Amygdala (tissue), 56 donors: ENCODE measurements around the gene KITLG.
"Not testable (repeated sequence)": the region's sequence is repeated elsewhere in the genome, so short reads cannot be mapped to it uniquely, and the experiment has no call there.

Experiments
- DNase-seq, 56 donors: peaks; one replicate each; lab custom pipeline; 2025; lab: John Stamatoyannopoulos, UW

The KITLG gene

GRCh38 chr12:88501972-88502938 lies 78.0 kb downstream of the KITLG start:
- no peak for DNase-seq

- peak in 3 of 56 donors; percentile 1 to 5 (median 3) for DNase-seq
These were observed 83.3 kb downstream of the KITLG start for GRCh38 chr12:88496891-88497371.

DNA sequence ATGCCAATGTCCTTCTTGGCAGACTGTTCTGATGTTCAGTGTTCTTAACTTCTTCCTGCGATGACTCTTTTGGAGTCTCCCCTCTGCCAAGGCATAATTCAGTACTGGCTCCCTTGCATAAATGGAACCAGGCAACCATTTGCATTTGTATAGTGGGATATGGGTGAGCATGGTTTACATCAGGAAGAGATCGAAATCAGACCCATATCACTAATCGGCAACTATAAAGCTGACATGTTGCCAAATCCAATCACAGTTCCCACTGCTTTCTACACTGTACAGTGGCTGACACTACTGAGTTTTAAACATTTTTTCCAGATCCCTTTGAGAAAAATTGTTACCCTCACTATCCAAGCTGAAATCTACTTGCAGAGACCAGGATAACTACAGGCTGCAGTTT lies 83.8 kb downstream of the KITLG start:
- no peak for DNase-seq

DNA sequence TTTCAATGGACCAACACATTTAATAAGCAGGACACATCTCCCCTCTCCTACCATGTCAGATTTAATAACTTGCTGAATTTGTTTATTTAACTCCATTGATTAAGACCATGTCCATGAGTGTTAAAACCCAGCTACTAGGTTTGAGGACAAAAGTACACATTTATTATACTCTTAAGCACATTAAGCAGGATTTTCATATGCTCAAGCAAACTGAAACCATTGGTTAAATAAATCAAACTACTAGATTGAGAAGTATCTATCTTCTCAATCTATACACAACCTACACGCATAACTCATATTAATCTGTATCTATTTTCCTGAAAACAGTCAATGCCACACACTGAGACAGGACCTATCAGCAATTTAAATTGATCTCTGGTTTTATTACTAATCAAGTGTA lies 85.2 kb downstream of the KITLG start:
- DNase-seq: no peak

DNA sequence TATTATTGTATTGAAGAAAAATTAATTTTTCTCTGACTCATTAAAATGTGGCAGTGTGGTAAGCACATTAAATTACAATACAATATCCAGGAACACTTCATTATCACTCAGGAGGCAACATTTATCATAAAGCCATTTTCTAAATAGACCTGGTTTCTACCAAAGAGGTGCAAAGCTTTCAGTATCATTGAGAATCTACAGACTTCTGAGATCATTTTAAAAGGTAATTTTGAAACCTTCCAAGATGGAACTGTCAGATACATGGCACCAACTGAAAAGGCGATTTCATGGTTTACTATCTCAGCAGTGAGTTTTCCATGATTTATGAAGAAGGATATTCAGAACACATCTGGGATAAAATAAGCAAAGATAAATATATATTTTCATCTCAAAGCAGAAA lies 85.8 kb downstream of the KITLG start:
- DNase-seq: no peak

GRCh38 chr12:88493636-88494035 lies 86.6 kb downstream of the KITLG start:
- no peak for DNase-seq

DNA sequence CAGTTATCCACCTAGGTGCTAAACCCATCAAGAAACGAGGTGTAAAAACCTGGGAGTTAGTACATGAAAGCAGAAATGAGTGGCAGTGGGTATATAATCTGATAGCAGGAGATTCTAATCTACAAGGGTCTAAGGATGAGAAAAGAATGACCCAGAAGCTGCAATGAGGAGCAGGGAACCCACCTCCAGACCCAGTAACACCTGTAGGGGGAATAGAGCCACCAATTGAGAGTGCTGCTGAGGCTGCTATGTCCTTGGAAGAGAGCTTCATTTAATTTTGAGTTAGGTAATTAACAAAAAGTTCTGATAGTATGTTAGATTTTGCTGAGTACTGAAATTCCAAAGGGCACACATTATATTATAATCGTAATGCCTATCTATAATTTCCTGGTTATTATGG lies 89.8 kb downstream of the KITLG start:
- no peak for DNase-seq

GRCh38 chr12:88472775-88473174 lies 107.5 kb downstream of the KITLG start:
- no peak for DNase-seq

DNA sequence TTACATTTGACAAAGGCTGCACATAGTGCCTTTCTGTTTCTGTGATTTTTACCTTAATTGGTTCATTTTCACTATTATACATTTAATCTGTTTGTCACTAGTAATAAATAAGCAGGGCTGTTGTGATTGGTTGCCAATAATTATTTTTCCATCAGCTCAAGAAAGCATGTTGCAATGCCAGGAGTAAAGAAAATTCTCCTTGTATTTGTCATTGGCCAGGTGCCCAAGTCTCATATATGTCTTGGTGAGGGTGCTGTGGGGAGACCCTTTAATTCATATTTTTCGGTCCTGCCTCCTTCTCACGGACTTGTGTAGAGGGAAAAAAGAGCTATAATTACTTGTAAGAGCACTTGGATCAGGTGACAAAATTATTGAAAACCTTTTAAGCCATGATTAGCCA lies 108.0 kb downstream of the KITLG start:
- DNase-seq: no peak

DNA sequence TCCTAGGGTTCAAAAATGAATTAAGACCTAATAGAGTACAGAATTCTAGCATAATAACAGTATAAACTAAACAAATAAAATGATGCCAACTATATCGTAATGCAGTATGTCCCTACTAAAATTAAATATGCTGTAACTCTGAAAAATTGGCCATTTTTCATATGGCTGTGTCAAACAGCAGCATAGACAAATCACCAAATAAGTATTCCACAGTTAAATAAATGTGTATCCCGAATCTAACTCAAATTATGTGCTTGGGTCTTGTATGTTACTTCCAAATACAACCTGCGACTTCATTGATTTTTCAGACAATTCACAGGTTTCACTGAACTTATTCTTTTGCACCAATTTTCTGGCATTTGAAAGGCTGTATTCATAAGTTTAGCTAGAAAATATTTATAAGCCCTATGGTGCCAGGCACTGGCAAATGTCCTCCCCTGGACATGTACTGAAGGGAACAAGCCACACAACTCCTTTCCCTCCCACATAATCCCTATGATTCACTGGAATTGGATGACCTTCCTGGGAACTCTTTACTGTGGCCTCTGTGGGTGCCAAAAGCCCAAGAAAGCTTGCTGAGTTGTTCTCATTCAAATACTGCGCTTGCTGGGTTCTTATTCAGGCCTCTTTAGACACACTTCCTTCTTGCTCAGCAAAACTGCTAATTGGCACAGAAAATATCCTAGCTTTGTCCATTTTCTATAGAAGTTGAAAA lies 108.8 kb downstream of the KITLG start:
- DNase-seq: peak in 3 of 56 donors; percentile 15 to 22 (median 16)

- no peak for DNase-seq
These were observed 111.1 kb downstream of the KITLG start for GRCh38 chr12:88469154-88469553.

DNA sequence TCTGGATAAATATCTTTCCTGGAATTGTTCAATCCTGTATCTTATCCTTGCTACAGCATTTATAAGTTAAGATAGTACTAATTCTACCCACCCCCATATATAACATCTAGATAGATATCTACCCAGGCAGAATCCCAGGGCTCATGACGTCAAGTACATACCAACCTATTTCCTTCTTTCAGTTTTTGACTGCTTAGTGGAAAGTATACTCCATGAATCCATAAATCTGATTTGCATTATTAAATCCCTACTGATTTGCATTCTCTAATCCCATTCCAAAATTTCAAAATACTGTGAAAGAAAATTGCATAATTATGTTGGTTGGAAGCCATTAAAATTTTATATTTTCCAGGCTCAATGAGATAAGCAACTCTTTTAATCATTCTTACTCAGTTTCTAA lies 111.7 kb downstream of the KITLG start:
- DNase-seq: no peak

- DNase-seq: not testable (repeated sequence)
These were observed 113.6 kb downstream of the KITLG start for GRCh38 chr12:88466708-88467107.

DNA sequence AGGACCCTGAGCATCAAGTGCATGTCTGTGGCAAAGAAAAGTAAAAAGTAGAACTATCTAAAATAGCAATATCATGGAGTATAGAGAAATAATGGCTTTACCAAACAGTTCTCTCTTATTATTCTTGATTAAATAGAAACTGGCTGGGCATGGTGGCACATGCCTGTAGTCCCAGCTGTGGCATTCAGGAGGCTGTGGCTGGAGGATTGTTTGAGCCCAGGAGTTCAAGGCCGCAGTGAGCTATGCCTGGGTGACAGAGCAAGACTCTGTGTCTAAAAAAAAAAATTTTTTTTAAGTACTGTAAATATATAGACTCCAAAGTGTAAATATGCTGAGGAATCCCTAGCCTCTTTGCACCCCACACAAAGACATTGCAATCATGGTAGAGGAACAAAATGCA lies 121.9 kb downstream of the KITLG start:
- no peak for DNase-seq

DNA sequence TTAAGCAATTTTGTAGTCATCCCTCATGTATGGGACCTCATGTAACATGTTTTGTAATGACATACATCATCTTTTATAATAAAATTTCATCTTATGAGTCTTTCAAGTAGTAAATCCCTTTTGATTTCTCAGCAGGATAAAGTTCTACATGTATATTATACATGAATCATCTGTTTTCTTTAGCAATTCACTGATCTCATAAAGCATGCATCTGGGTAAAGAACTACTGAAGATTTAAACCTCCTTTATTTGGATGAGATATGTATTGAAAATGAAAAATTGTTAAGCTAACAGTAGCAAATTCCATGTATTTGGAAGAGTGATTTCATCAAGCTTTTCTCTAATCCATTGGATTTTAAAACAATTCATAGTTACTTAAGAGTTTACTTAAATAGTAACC lies 126.9 kb downstream of the KITLG start:
- DNase-seq: no peak

DNA sequence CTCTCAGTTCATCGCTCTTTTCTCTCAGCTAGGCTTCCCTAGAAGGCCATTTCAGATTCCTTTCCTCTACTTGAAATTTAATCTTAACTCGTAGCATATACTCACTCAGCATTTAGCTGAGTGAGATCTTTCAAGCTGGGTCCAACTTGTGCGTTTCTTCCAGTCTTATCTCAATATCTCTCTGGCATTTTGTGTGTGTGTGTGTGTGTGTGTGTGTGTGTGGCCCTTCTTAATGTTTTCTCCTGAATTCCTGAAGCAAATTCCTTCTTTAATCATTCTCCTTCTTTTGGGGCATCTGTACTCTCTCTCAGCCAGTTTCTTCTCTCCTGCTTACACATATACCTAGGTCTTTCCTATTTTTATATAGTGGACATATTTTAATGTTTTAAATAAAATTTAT lies 129.1 kb downstream of the KITLG start:
- DNase-seq: no peak

DNA sequence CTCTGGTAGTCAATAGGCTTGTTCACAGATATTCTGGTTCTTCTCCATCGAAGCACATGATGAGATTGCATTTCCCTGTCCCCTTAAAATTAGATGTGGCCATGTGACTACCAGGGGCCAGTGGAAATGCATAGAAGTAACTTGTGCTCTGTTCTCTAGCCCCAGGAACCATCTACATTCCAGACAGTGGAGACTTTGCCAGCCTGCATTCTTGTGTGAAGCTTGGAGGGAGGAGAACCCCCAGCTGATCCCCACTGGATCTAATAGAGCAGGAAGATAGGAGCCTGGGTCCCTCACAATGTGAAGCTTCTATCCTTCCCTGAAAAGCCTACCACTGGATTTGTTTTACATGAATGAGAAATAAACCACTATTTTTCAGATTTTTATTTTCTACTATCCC lies 130.1 kb downstream of the KITLG start:
- no peak for DNase-seq

DNA sequence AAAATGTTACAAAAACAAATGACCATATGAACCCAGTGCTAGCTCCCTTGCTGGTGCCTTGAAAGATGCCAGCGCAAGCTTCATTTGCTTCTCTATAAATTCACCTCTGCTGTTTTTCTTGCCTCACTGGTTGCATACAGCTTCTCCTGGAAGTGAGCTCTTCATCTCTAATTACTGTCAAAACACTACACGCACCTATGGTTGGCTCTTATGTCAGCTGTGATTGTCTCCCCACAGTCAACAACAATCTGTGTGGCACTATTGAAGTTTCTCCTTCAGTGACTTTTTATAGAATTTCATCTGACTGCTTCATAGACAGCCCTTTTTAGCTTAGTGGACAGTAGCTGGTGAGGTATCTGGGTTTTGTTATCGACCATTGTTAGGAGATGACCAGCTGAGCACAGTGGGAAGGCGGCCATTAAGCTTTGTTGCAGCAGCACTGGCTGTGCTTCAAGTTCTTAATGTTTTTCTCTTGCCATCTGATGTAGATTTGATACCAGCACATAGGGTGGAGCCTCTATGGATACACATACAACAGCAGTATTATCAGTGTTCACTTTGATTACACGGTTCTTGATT lies 131.8 kb downstream of the KITLG start:
- DNase-seq: no peak

DNA sequence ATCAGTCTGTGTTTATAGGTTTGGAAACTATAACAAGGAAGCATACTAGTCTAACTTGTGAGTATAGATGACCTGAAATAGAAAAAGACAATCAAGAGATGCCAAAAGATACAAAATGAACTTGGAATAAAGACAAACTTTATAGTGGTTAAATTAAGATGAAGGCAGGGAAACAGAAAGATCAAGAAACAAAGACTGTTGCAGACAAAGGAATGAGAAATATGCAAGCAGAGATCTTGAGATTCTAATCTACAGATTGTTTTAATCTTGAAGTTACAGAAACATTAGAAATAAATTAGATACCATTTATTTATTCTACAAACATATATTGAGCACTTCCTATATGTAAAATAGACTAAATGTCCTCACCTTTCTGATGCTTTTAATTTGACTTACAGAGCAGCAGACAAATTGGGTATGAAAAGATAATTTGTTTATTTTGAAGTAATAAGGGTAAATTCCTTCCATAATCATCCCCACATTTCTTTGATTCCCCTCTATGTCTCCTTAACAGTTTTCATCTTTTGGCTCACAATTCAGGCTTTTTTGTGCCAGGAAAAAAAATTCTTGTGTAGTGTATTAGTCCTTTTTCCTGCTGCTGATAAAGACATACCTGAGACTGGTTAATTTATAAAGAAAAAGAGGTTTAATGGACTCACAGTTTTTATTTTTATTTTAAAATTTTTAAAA lies 134.4 kb downstream of the KITLG start:
- no peak for DNase-seq

DNA sequence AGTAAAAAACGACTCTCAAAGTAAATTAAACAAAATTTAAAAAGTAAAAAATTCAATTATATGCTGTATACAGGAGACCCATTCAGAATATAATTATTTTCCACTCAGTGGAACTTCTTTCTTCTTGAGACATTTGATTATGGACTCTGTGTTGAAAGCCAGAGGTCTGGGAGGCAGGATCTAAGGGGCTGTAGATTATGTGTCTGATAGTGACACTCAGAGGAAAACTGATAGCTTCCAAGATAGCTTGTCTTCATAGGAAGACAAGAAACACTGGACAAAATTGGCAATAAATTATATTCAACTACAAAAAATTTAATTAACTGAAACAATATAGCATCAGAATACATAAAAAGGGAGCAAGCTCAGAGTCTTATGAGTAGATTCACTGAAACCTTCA lies 135.8 kb downstream of the KITLG start:
- DNase-seq: no peak
